Progenitor cell of endocrine pancreas (in vitro differentiated cells): ENCODE results near the gene RNASEH2B. TPM values are rescaled to one million over a fixed set of nuclear protein-coding genes. Genes with fewer than 3 reads are reported as not detected.
A peak's percentile ranks its signal among the peaks of the same experiment; 100 is the strongest.

Source experiments
- DNase-seq: peaks from one replicate; pipeline ENCODE4 v3.0.0; 2021; ENCODE audit warnings: low spot score; ENCODE audit not compliant: unreplicated experiment
- H3K27ac Mint-ChIP-seq: 2 replicates; pipeline ENCODE4 v1.8.0; 2021; ENCODE audit warnings: mild to moderate bottlenecking, moderate library complexity, mixed read lengths
- H3K27me3 Mint-ChIP-seq: 2 replicates; pipeline ENCODE4 v1.8.0; 2021; ENCODE audit warnings: mixed read lengths
- H3K36me3 Mint-ChIP-seq: 2 replicates; pipeline ENCODE4 v1.8.0; 2022; ENCODE audit warnings: mixed read lengths; ENCODE audit not compliant: insufficient read depth
- H3K4me1 Mint-ChIP-seq: 2 replicates; pipeline ENCODE4 v1.8.0; 2021; ENCODE audit warnings: low read depth, mixed read lengths
- H3K4me3 Mint-ChIP-seq: 2 replicates; pipeline ENCODE4 v1.8.0; 2021; ENCODE audit warnings: low read depth, mild to moderate bottlenecking, moderate library complexity, mixed read lengths
- H3K9me3 Mint-ChIP-seq: 2 replicates; pipeline ENCODE4 v1.8.0; 2021; ENCODE audit warnings: low read depth, mixed read lengths
- long read RNA-seq: library from polyadenylated mRNA; unstranded; transcript quantifications from one replicate; pipeline ENCODE4 v2.0.0, GENCODE V29; 2020
- total RNA-seq: library from RNA; stranded (reverse); gene quantifications from 2 replicates; pipeline ENCODE4 v1.2.1, GENCODE V29; 2021
- TF ChIP-seq, protein P1 (sequence below): fragments of 200-600 bp; sonication (generic); IDR thresholded peaks from one replicate; pipeline ENCODE4 v1.5.0; 2021; ENCODE audit warnings: antibody characterized with exemption, mild to moderate bottlenecking; ENCODE audit not compliant: unreplicated experiment

Gene RNASEH2B, protein sequence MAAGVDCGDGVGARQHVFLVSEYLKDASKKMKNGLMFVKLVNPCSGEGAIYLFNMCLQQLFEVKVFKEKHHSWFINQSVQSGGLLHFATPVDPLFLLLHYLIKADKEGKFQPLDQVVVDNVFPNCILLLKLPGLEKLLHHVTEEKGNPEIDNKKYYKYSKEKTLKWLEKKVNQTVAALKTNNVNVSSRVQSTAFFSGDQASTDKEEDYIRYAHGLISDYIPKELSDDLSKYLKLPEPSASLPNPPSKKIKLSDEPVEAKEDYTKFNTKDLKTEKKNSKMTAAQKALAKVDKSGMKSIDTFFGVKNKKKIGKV
- total RNA-seq: 43.1 and 43.3 TPM in 2 replicates
- long read RNA-seq, full-length matches to known transcripts: 6 of 13 reads
- long read RNA-seq, partial matches to known transcripts: 3 of 13 reads
- long read RNA-seq, other reads (novel, unspliced or antisense): 4 of 13 reads

DNA sequence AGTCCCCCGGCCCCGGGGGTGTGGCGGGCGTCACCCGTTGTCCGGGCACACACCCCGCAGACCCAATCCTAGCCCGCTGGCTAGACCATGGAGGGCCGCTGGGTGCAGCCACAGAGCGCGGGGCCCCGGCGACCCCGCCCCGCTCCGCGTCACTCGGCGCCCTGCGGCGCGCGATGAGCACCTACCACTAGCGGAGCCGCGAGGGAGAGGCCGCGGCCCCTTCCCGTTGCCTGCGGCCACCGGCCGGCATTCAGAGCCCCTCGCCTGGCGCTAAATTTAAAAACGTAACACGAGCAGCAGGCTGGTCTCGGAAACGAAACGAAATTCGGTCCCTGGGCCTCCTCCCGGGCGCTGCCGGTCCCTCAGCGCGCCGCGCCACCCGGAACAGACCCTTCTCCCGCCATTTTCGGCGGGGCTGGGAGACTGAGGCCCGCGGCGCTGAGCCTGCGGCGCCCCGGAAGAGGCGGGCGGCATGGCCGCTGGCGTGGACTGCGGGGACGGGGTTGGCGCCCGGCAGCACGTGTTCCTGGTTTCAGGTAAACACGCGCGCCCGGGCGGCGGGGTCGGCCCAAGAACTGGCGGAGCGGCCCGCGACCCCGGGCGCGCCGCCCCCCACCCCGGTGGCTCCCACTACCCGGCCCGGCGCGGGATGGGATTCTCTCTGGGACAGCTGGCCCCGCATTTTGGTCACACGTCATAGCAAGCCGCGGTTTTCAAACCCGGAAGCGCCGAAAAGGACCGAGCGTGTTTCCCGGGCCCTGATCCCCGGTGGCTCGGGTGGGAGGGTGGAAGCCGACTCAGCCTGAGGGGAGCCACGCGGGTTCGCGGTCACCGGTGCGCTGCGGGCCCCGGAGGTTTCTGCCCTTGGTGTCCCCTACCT lies at the start of gene RNASEH2B:
TSS of gene RNASEH2B (plus strand) at position 187 of the 880 bp plus-strand sequence. CDS start at position 473, 286 bp downstream.
- Mint-ChIP-seq H3K27me3 (no peaks in the 10 kb centered on the region), H3K4me3 (peak within 1 kb of the TSS; percentile 83), H3K4me1 (peaks cover 25% of the 10 kb centered on the region), H3K9me3 (no peaks in the 10 kb centered on the region), H3K36me3 (no peaks in the 10 kb centered on the region), H3K27ac (peak within 1 kb of the TSS; percentile 96)
- TF ChIP-seq, protein P1, sequence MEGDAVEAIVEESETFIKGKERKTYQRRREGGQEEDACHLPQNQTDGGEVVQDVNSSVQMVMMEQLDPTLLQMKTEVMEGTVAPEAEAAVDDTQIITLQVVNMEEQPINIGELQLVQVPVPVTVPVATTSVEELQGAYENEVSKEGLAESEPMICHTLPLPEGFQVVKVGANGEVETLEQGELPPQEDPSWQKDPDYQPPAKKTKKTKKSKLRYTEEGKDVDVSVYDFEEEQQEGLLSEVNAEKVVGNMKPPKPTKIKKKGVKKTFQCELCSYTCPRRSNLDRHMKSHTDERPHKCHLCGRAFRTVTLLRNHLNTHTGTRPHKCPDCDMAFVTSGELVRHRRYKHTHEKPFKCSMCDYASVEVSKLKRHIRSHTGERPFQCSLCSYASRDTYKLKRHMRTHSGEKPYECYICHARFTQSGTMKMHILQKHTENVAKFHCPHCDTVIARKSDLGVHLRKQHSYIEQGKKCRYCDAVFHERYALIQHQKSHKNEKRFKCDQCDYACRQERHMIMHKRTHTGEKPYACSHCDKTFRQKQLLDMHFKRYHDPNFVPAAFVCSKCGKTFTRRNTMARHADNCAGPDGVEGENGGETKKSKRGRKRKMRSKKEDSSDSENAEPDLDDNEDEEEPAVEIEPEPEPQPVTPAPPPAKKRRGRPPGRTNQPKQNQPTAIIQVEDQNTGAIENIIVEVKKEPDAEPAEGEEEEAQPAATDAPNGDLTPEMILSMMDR: peak; percentile 23
- peak; percentile 69 for DNase-seq

DNA sequence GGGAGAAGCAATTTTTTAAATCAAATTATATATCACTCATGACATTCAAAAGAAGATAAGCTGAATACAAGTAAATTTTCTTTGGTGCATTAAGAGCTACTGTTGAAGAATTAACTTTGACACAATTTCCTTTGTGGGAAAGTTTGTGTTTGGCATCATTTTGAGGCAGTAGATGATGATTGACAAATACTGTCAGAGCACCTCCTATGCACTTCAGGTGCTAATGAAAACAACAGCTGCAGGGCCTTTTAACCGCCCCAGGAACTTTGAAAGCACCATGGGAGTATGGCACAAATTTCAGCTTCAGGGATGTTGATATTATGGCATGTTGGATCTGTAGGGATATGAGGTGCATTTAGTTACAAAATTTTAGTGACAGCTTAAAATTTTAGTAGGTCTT lies 45.1 kb upstream of the RNASEH2B start:
- TF ChIP-seq, protein P1: no peak
- no peaks in the 10 kb centered on the region for H3K4me1 Mint-ChIP-seq
- H3K36me3 Mint-ChIP-seq: no peaks in the 10 kb centered on the region
- DNase-seq: no peak
- H3K9me3 Mint-ChIP-seq: peaks cover 20% of the 10 kb centered on the region
- H3K27ac Mint-ChIP-seq: no peak overlapping the region
- H3K4me3 Mint-ChIP-seq: no peak overlapping the region
- H3K27me3 Mint-ChIP-seq: peaks cover 3% of the 10 kb centered on the region

DNA sequence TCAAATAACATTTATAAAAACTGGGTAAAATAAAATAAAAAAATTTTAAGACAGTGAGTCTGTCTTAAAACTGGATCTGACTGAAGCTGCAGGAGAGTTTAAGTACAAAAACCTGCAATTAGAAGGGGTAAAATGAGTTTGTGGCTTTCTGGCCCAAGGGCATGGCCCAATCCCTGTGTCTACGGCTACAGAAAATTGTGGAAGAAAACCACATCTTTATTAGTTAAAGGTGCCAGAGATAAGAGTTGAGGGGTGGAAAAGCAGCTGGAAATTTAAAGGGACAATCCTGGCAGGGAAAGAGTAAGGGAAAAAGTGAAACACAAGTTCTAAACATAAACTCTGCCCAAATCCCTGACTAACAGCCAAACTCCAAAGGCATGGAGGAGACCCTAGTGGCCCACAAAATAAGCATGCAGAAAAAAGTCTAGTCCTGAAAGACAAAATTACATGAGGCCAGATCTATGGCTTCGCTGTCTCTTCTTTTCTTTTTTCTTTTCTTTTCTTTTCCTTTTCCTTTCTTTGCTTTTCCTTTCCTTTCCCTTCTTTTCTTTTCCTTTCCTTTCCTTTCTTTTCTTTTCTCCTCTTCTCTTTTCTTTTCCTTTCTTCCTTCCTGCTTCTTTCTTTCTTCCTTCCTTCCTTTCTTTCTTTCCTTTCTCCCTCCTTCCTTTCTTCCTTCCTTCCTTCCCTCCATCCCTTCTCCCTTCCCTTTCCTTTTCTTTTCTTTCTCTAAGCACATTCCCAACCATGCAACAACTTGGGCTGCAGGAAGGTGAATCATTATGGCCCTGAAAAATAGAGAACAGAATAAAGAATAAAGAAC lies 42.6 kb upstream of the RNASEH2B start:
- no peak for DNase-seq
- no peaks in the 10 kb centered on the region for H3K4me1 Mint-ChIP-seq
- H3K4me3 Mint-ChIP-seq: no peak overlapping the region
- H3K27me3 Mint-ChIP-seq: peaks cover 3% of the 10 kb centered on the region
- TF ChIP-seq, protein P1: no peak
- H3K27ac Mint-ChIP-seq: no peak overlapping the region
- peaks cover 3% of the 10 kb centered on the region for H3K9me3 Mint-ChIP-seq
- H3K36me3 Mint-ChIP-seq: no peaks in the 10 kb centered on the region

DNA sequence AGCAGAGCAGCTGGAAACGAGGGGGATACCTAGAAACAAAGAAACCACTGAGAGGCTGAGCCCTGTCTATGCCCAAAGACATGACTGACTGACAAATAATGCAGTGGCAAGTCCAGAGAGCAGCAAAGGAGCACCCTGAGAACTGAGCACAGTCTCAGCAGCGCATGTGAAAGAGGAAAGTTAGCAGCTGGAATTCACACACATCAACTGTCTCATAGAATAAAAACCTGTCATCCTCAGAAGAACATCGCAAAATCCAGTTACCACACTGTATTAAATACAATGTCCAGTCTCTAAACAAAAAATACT lies 42.0 kb upstream of the RNASEH2B start:
- no peaks in the 10 kb centered on the region for H3K36me3 Mint-ChIP-seq
- peaks cover 3% of the 10 kb centered on the region for H3K9me3 Mint-ChIP-seq
- TF ChIP-seq, protein P1: no peak
- peaks cover 3% of the 10 kb centered on the region for H3K27me3 Mint-ChIP-seq
- H3K4me1 Mint-ChIP-seq: no peaks in the 10 kb centered on the region
- no peak overlapping the region for H3K27ac Mint-ChIP-seq
- no peak for DNase-seq
- no peak overlapping the region for H3K4me3 Mint-ChIP-seq

DNA sequence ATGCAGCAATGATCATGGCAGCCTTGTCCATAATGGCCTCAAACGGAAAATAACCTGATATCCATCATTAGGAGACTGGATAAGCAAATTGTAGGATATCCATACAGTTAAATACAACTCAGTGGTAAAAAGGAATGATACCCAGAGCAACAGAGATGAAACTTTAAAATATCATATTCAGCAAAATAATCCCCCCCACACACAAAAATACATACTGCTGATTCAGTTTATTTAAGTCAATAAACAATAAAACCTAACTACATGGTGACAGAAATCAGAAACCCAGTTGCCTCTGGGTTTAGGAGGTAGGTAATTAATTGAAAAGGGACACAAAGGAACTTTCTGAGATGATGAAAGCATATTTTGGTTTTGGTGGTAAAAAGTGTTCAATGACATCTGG lies 38.2 kb upstream of the RNASEH2B start:
- H3K4me1 Mint-ChIP-seq: no peaks in the 10 kb centered on the region
- TF ChIP-seq, protein P1: no peak
- no peaks in the 10 kb centered on the region for H3K36me3 Mint-ChIP-seq
- H3K9me3 Mint-ChIP-seq: no peaks in the 10 kb centered on the region
- H3K27me3 Mint-ChIP-seq: peaks cover 3% of the 10 kb centered on the region
- no peak for DNase-seq
- no peak overlapping the region for H3K4me3 Mint-ChIP-seq
- no peak overlapping the region for H3K27ac Mint-ChIP-seq
